ENCODE results near the gene IL1RAPL1. TPM values are rescaled to one million over a fixed set of nuclear protein-coding genes. Genes with fewer than 3 reads are reported as not detected.
A peak's percentile ranks its signal among the peaks of the same experiment; 100 is the strongest.

IL1RAPL1 gene
- total and polyA plus RNA-seq, 2 donors (not counting 3 experiments of a cell fraction or from before 2014, with no cell fraction given): 0.79 to 1.3 TPM

- FAIRE-seq: peak; percentile 28
- no peak for TF ChIP-seq POLR2AphosphoS5 (IDR thresholded peaks at IDR 0.05; ENCODE audit: insufficient read depth, low read depth, low read length)
- TF ChIP-seq POLR2A (IDR thresholded peaks at IDR 0.05; ENCODE audit: low read depth, low read length): no peak
- TF ChIP-seq, protein P1, sequence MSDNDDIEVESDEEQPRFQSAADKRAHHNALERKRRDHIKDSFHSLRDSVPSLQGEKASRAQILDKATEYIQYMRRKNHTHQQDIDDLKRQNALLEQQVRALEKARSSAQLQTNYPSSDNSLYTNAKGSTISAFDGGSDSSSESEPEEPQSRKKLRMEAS (IDR thresholded peaks at IDR 0.05; ENCODE audit: insufficient read depth, insufficient read length): no peak
- TF ChIP-seq JUN (IDR thresholded peaks at IDR 0.05; ENCODE audit: borderline replicate concordance, insufficient read depth, insufficient read length, low read depth): no peak
- TF ChIP-seq EZH2 (IDR thresholded peaks at IDR 0.05; ENCODE audit: borderline replicate concordance, low read depth, low read length, severe bottlenecking): no peak
- TF ChIP-seq FOS (IDR thresholded peaks at IDR 0.05; ENCODE audit: borderline replicate concordance, insufficient read depth, low read length): no peak
- no peak for TF ChIP-seq GATA2 (IDR thresholded peaks at IDR 0.05; ENCODE audit: insufficient read depth, insufficient read length, low read depth, low read length)
- no peak for TF ChIP-seq CTCF (IDR thresholded peaks at IDR 0.05; ENCODE audit: extremely low read depth in 1 of 2, insufficient read depth in 1 of 2, low read depth in 1 of 2, low read length in 2 of 2)
- no peak for TF ChIP-seq MYC (IDR thresholded peaks at IDR 0.05; ENCODE audit: low read depth, low read length)
Measured at GRCh38 chrX:29285664-29286063, 698.4 kb downstream of the IL1RAPL1 start.

More at GRCh38 chrX:29285664-29286063, 698.4 kb downstream of the IL1RAPL1 start:
- Histone ChIP-seq H3K9me1 (replicated peaks; ENCODE audit: control insufficient read depth, extremely low read depth, insufficient read depth, low read length) (no peaks in the 10 kb centered on the region), H3K36me3 (ENCODE audit: control insufficient read depth in 2 of 2, extremely low read depth in 1 of 2, insufficient read depth in 2 of 2, low read length in 2 of 2) (no peaks in the 10 kb centered on the region), H2AFZ (ENCODE audit: low read depth, low read length) (no peak overlapping the region), H3K4me2 (ENCODE audit: insufficient read depth, low read length) (no peak overlapping the region), H3K9ac (replicated peaks; ENCODE audit: extremely low read depth, insufficient read depth, low read length) (no peak overlapping the region), H3K79me2 (ENCODE audit: control insufficient read depth, insufficient read depth, low read length) (no peaks in the 10 kb centered on the region), H3K4me1 (ENCODE audit: control insufficient read depth, extremely low read depth, insufficient read depth, low read length) (no peaks in the 10 kb centered on the region), H3K27ac (ENCODE audit: insufficient read depth, low read depth, low read length) (no peak overlapping the region), H3K4me3 (replicated peaks in 1 of 3; ENCODE audit: insufficient read depth in 1 of 3, low read depth in 1 of 3, low read length in 3 of 3) (no peak overlapping the region), H3K9me3 (replicated peaks; ENCODE audit: control insufficient read depth, insufficient read depth, low read length) (no peaks in the 10 kb centered on the region), H3K27me3 (ENCODE audit: control insufficient read depth in 2 of 2, insufficient read depth in 2 of 2, low read length in 2 of 2) (no peaks in the 10 kb centered on the region), H4K20me1 (replicated peaks; ENCODE audit: control insufficient read depth, extremely low read depth, insufficient read depth, low read length) (no peaks in the 10 kb centered on the region)
- no TSS peak for BruUV-seq (replicated peaks)
- POLR2A ChIA-PET: no interaction called here
- intact Hi-C loops (cut with micrococcal nuclease) (no loop called here), dilution Hi-C loops (cut with MboI; ENCODE audit: extremely low pct_ligation_motif_present, low sequenced_read_pairs) (no loop called here)
- CTCF ChIA-PET: no interaction called here
- no peak for DNase-seq (ENCODE audit: low read depth, low spot score)

All from endothelial cell of umbilical vein (primary cell).